GM19035 (cell line): ENCODE data around the gene SLC6A8.

ENCODE experiments used
- ATAC-seq: cut with Tn5 transposase; IDR thresholded peaks from one replicate; pipeline ENCODE4 v1.9.1; 2021; ENCODE audit not compliant: unreplicated experiment

SLC6A8 gene

GRCh38 chrX:153648358-153649177 lies 39.2 kb upstream of the SLC6A8 start:
- ATAC-seq: no peak

- no peak for ATAC-seq
These were observed 38.4 kb upstream of the SLC6A8 start for GRCh38 chrX:153649178-153649914.

- no peak for ATAC-seq
These were observed 37.6 kb upstream of the SLC6A8 start for GRCh38 chrX:153649915-153650782.

GRCh38 chrX:153650959-153651358 lies 36.8 kb upstream of the SLC6A8 start:
- no peak for ATAC-seq

- no peak for ATAC-seq
These were observed 36.1 kb upstream of the SLC6A8 start for GRCh38 chrX:153651540-153652079.

GRCh38 chrX:153653556-153653955 lies 34.2 kb upstream of the SLC6A8 start:
- ATAC-seq: no peak

GRCh38 chrX:153657161-153657560 lies 30.6 kb upstream of the SLC6A8 start:
- ATAC-seq: no peak

- no peak for ATAC-seq
These were observed 28.5 kb upstream of the SLC6A8 start for GRCh38 chrX:153659268-153659667.

- ATAC-seq: no peak
These were observed 25.5 kb upstream of the SLC6A8 start for GRCh38 chrX:153662266-153662665.

GRCh38 chrX:153665726-153666306 lies 21.9 kb upstream of the SLC6A8 start:
- ATAC-seq: no peak

- no peak for ATAC-seq
These were observed 20.3 kb upstream of the SLC6A8 start for GRCh38 chrX:153667281-153667955.

- peak; percentile 68 for ATAC-seq
These were observed 19.8 kb upstream of the SLC6A8 start for GRCh38 chrX:153667956-153668396.

GRCh38 chrX:153668423-153669173 lies 19.1 kb upstream of the SLC6A8 start:
- ATAC-seq: no peak

GRCh38 chrX:153669174-153669890 lies 18.4 kb upstream of the SLC6A8 start:
- ATAC-seq: no peak

GRCh38 chrX:153669901-153670731 lies 17.6 kb upstream of the SLC6A8 start:
- no peak for ATAC-seq

- no peak for ATAC-seq
These were observed 16.8 kb upstream of the SLC6A8 start for GRCh38 chrX:153670748-153671588.
